ENCODE data around the gene WNK2. TPM values are rescaled to one million over a fixed set of nuclear protein-coding genes. Genes with fewer than 3 reads are reported as not detected.

WNK2 gene
- total RNA-seq, 1 donor from 2014 or later = 1.9 TPM

- Histone ChIP-seq H3K36me3 (ENCODE audit: insufficient read depth, low read length) (no peaks in the 10 kb centered on the region), H4K20me1 (ENCODE audit: insufficient read depth, low read length) (no peaks in the 10 kb centered on the region), H3K79me2 (ENCODE audit: insufficient read depth, low read length) (no peaks in the 10 kb centered on the region), H3K4me3 (ENCODE audit: insufficient read depth, low read depth, low read length) (no peak overlapping the region), H3K27me3 (ENCODE audit: insufficient read depth, low read length) (no peaks in the 10 kb centered on the region), H3K27ac (ENCODE audit: low read depth, low read length) (no peak overlapping the region), H3K9me3 (ENCODE audit: insufficient read depth, low read depth, low read length) (no peaks in the 10 kb centered on the region), H3K4me1 (ENCODE audit: insufficient read depth, low read length) (no peaks in the 10 kb centered on the region), H3K4me2 (ENCODE audit: low read length) (no peak overlapping the region), H3K9ac (ENCODE audit: low read length) (no peak overlapping the region), H2AFZ (ENCODE audit: low read depth, low read length) (no peak overlapping the region)
- H3K9me3 Mint-ChIP-seq (ENCODE audit: unreplicated experiment) = no peaks in the 10 kb centered on the region
- H3K4me3 Mint-ChIP-seq (ENCODE audit: unreplicated experiment) = no peak overlapping the region
- peaks cover 26% of the 10 kb centered on the region for H3K27me3 Mint-ChIP-seq (ENCODE audit: low read depth, unreplicated experiment)
- TF ChIP-seq CTCF (IDR thresholded peaks at IDR 0.05; ENCODE audit: insufficient read depth, low read depth, low read length) = no peak
- no peak for TF ChIP-seq EZH2 (IDR thresholded peaks at IDR 0.05; ENCODE audit: insufficient read depth, low read length)
- DNase-seq (ENCODE audit: low read depth) (no peak), FAIRE-seq (no peak)
- no peaks in the 10 kb centered on the region for H3K4me1 Mint-ChIP-seq (ENCODE audit: low read depth, unreplicated experiment)
- no peak overlapping the region for H3K27ac Mint-ChIP-seq (ENCODE audit: unreplicated experiment)
- no peaks in the 10 kb centered on the region for H3K36me3 Mint-ChIP-seq (ENCODE audit: low read depth, unreplicated experiment)
These were observed 116.2 kb downstream of the WNK2 start for GRCh38 chr9:93300175-93300572.

- no peak for TF ChIP-seq EZH2 (IDR thresholded peaks at IDR 0.05; ENCODE audit: insufficient read depth, low read length)
- TF ChIP-seq CTCF (IDR thresholded peaks at IDR 0.05; ENCODE audit: insufficient read depth, low read depth, low read length) = no peak
- Mint-ChIP-seq H3K9me3 (ENCODE audit: unreplicated experiment) (no peaks in the 10 kb centered on the region), H3K4me1 (ENCODE audit: low read depth, unreplicated experiment) (no peaks in the 10 kb centered on the region), H3K27ac (ENCODE audit: unreplicated experiment) (no peak overlapping the region), H3K27me3 (ENCODE audit: low read depth, unreplicated experiment) (peaks cover 28% of the 10 kb centered on the region), H3K36me3 (ENCODE audit: low read depth, unreplicated experiment) (no peaks in the 10 kb centered on the region), H3K4me3 (ENCODE audit: unreplicated experiment) (no peak overlapping the region)
- Histone ChIP-seq H3K4me3 (ENCODE audit: insufficient read depth, low read depth, low read length) (no peak overlapping the region), H3K4me1 (ENCODE audit: insufficient read depth, low read length) (no peaks in the 10 kb centered on the region), H2AFZ (ENCODE audit: low read depth, low read length) (no peak overlapping the region), H3K79me2 (ENCODE audit: insufficient read depth, low read length) (no peaks in the 10 kb centered on the region), H3K36me3 (ENCODE audit: insufficient read depth, low read length) (no peaks in the 10 kb centered on the region), H3K4me2 (ENCODE audit: low read length) (no peak overlapping the region), H3K9me3 (ENCODE audit: insufficient read depth, low read depth, low read length) (no peaks in the 10 kb centered on the region), H3K27me3 (ENCODE audit: insufficient read depth, low read length) (no peaks in the 10 kb centered on the region), H3K9ac (ENCODE audit: low read length) (no peak overlapping the region), H4K20me1 (ENCODE audit: insufficient read depth, low read length) (no peaks in the 10 kb centered on the region), H3K27ac (ENCODE audit: low read depth, low read length) (no peak overlapping the region)
- FAIRE-seq (no peak), DNase-seq (ENCODE audit: low read depth) (no peak)
These were observed 116.7 kb downstream of the WNK2 start for GRCh38 chr9:93300585-93301081.

DNA sequence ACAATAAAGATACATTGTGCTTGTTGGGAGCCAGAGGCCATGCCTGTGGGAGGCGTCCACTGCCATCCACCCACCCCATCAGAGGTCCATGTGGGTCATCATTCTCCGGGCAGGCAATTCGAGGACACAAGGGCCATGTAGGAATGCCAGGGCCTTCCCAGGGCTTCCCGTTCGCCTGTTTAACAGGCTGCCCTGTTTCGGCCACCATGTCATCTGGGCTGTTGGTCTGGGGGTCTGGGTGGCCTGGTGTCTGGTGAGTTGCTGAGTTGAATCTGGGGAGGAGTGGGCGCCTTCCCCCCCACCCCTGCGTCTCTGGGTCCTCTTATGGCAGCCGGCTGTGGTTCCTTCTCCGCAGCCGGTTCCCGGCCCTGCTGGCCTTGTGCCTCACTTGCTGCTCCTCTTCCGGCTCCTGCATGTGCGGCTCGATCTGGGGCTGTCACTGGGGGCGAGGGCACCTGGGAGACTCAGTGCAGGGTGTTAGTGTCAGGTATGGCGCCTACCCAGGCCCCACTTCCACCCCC is 117.4 kb downstream of the WNK2 start:
- Histone ChIP-seq H3K4me1 (ENCODE audit: insufficient read depth, low read length) (no peaks in the 10 kb centered on the region), H3K4me2 (ENCODE audit: low read length) (no peak overlapping the region), H3K27me3 (ENCODE audit: insufficient read depth, low read length) (peaks cover 2% of the 10 kb centered on the region), H3K36me3 (ENCODE audit: insufficient read depth, low read length) (no peaks in the 10 kb centered on the region), H4K20me1 (ENCODE audit: insufficient read depth, low read length) (no peaks in the 10 kb centered on the region), H3K4me3 (ENCODE audit: insufficient read depth, low read depth, low read length) (no peak overlapping the region), H3K79me2 (ENCODE audit: insufficient read depth, low read length) (no peaks in the 10 kb centered on the region), H3K9ac (ENCODE audit: low read length) (no peak overlapping the region), H3K9me3 (ENCODE audit: insufficient read depth, low read depth, low read length) (no peaks in the 10 kb centered on the region), H2AFZ (ENCODE audit: low read depth, low read length) (no peak overlapping the region), H3K27ac (ENCODE audit: low read depth, low read length) (no peak overlapping the region)
- DNase-seq (ENCODE audit: low read depth) = no peak
- TF ChIP-seq CTCF (IDR thresholded peaks at IDR 0.05; ENCODE audit: insufficient read depth, low read depth, low read length) (no peak), EZH2 (IDR thresholded peaks at IDR 0.05; ENCODE audit: insufficient read depth, low read length) (no peak)
- no peak overlapping the region for H3K27ac Mint-ChIP-seq (ENCODE audit: unreplicated experiment)
- peaks cover 28% of the 10 kb centered on the region for H3K27me3 Mint-ChIP-seq (ENCODE audit: low read depth, unreplicated experiment)
- H3K4me1 Mint-ChIP-seq (ENCODE audit: low read depth, unreplicated experiment) = no peaks in the 10 kb centered on the region
- no peaks in the 10 kb centered on the region for H3K36me3 Mint-ChIP-seq (ENCODE audit: low read depth, unreplicated experiment)
- no peak for FAIRE-seq
- no peak overlapping the region for H3K4me3 Mint-ChIP-seq (ENCODE audit: unreplicated experiment)
- no peaks in the 10 kb centered on the region for H3K9me3 Mint-ChIP-seq (ENCODE audit: unreplicated experiment)
